GM12874 (cell line): ENCODE data around the gene NCR3LG1.

Experiments
- TF ChIP-seq, protein P1 (sequence below): IDR thresholded peaks from 2 replicates; pipeline ENCODE4 v1.5.1; 2011; ENCODE audit warnings: low read depth, mild to moderate bottlenecking, control low read depth, low read length, moderate library complexity; ENCODE audit not compliant: insufficient read depth

Gene NCR3LG1

GRCh38 chr11:17389211-17389956 lies 37.8 kb downstream of the NCR3LG1 start:
- TF ChIP-seq, protein P1, sequence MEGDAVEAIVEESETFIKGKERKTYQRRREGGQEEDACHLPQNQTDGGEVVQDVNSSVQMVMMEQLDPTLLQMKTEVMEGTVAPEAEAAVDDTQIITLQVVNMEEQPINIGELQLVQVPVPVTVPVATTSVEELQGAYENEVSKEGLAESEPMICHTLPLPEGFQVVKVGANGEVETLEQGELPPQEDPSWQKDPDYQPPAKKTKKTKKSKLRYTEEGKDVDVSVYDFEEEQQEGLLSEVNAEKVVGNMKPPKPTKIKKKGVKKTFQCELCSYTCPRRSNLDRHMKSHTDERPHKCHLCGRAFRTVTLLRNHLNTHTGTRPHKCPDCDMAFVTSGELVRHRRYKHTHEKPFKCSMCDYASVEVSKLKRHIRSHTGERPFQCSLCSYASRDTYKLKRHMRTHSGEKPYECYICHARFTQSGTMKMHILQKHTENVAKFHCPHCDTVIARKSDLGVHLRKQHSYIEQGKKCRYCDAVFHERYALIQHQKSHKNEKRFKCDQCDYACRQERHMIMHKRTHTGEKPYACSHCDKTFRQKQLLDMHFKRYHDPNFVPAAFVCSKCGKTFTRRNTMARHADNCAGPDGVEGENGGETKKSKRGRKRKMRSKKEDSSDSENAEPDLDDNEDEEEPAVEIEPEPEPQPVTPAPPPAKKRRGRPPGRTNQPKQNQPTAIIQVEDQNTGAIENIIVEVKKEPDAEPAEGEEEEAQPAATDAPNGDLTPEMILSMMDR = peak; percentile 66

- TF ChIP-seq, protein P1 = no peak
These were observed 38.5 kb downstream of the NCR3LG1 start for GRCh38 chr11:17389957-17390649.

- TF ChIP-seq, protein P1 = no peak
These were observed 40.1 kb downstream of the NCR3LG1 start for GRCh38 chr11:17391493-17392355.

- TF ChIP-seq, protein P1 = no peak
These were observed 41.3 kb downstream of the NCR3LG1 start for GRCh38 chr11:17392872-17393271.

- TF ChIP-seq, protein P1 = no peak
These were observed 41.9 kb downstream of the NCR3LG1 start for GRCh38 chr11:17393472-17393871.

GRCh38 chr11:17394743-17395390 lies 43.3 kb downstream of the NCR3LG1 start:
- TF ChIP-seq, protein P1 = no peak
